Germinal center (tissue), 1 donor: ENCODE data around the gene RSPH4A.
A peak's percentile ranks its signal among the peaks of the same experiment; 100 is the strongest.
"Not testable (repeated sequence)": the region's sequence is repeated elsewhere in the genome, so short reads cannot be mapped to it uniquely, and the experiment has no call there.

ENCODE experiments used
- DNase-seq: peaks from one replicate; pipeline ENCODE4 v3.0.0; 2012; ENCODE audit warnings: mixed read lengths, low spot score

Gene RSPH4A

GRCh38 chr6:116615937-116616736, at the start of gene RSPH4A:
Gene RSPH4A, plus strand, starts transcription at chr6:116616479. Its CDS starts 145 bp downstream, at chr6:116616624.
- peak; percentile 80 for DNase-seq

DNA sequence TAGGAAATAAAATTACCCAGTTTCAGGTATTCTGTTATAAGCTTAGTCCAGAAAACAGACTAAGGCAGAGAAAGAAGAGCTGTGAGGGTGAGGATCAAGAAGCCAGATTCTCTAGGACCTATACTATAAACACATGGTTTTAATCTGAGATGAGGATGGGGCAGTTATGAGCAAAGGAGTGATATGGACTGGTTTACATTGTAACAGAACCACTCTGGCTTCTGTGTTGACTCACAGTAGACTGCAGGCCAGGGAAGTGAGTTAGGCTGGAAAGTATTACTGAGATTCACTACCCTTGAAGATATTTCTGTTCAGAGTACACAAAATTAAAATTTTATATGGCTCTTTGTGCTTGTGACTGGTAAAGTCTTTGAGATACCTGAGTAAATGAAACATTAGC, 48.2 kb upstream of the RSPH4A start:
- DNase-seq: no peak

DNA sequence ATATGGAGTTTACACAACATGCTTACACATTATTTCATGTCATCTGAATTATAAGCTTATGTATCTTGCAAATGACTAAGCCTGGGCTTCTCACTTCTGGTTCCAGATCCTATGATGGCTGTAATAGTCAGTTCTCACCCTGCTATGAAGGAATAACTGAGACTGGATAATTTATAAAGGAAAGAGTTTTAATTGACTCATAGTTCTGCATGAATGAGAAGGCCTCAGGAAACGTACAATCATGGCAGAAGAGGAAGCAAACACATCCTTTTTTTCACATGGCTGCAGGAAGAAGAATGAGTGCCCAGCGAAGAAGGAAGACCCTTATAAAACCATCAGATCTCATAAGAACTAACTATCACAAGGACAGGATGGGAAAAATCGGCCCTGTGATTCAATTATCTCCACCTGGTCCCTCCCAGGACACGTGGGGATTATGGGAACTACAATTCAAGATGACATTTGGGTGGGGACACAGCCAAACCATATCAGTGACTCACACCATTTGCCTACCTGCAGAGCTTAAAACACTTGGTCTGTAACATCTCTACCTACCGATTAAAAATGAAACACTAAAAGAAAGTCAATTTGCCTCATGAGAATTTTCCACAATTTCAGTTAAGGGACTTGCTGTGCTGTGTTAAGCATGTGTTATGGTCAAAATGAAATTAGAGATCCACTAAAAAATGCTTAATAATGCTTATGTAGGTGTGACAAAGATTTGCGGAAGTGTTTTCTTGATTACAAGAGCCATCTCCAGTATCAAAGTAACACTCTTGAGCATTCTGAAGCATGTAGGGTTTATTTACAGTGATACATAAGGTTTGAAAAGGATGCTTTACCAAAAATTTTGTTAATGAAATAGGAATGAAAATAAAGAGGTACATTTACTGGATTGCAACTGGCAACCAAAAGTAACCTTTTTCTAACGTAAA, 47.2 kb upstream of the RSPH4A start:
- no peak for DNase-seq

DNA sequence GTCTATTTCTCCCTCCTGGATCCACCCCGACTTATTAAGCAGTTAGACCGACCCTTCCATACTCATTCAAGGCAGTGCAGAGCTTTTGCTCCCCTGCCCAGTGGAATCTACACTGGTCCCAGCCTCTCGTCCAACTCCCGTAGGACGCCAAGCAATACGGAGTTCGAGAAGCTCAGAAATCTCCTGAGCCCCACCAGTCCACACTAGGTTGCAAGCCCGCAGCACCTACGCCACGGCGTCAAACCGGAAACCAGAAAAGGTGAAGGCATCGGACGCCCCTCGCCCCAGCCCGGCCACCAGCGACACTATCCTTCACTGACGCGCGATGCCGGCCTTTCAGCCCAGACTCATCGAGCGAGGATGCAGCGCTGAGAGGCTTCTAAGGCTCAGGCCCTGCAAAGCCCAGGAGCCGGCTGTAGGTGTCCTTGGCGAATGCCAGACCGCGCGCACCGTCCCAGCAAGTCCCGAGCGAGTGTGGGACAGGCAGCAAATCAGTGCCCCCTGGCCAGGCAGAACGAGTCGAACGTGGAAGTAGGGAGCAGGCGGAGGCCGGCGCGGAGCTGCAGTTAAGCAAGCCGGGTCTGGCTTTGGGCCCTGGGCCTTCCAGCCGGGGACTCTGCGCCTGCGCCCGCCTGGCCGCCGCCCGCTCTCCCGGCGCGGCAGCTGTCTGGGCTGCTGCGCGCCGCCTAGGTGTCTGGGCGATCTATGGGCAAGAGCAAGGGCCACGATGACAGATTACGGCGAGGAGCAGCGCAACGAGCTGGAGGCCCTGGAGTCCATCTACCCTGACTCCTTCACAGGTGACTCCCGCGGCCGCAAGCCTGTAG, 45.2 kb upstream of the RSPH4A start, which contains the start of gene RWDD1:
Gene RWDD1, plus strand, starts transcription at position 649 of the 827 bp plus-strand sequence. Its CDS starts 79 bp downstream, at position 728.
- peak; percentile 96 for DNase-seq

- no peak for DNase-seq
Measured at GRCh38 chr6:116571683-116572000, 44.6 kb upstream of the RSPH4A start.

- peak; percentile 38 for DNase-seq
Measured at GRCh38 chr6:116572162-116572561, 44.1 kb upstream of the RSPH4A start.

DNA sequence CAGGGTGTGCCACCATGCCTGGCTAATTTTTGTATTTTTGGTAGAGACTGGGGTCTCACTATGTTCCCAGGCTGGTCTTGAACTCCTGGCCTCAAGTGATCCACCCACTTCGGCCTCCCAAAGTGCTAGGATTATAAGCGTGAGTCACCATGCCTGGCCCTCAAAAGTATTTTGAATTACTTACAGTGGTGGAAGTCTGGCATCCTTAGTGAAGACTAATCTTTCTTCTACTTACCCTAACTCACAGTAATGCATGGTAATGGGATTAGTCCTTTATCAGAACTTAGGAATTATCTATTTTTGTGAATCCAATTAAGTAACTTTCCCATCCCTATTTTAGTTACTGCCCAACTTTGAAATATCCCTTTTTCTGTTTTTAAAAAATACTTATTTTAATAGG, 41.1 kb upstream of the RSPH4A start:
- DNase-seq: no peak

GRCh38 chr6:116577486-116577885, 38.8 kb upstream of the RSPH4A start:
- no peak for DNase-seq

GRCh38 chr6:116578335-116578734, 37.9 kb upstream of the RSPH4A start:
- no peak for DNase-seq

DNA sequence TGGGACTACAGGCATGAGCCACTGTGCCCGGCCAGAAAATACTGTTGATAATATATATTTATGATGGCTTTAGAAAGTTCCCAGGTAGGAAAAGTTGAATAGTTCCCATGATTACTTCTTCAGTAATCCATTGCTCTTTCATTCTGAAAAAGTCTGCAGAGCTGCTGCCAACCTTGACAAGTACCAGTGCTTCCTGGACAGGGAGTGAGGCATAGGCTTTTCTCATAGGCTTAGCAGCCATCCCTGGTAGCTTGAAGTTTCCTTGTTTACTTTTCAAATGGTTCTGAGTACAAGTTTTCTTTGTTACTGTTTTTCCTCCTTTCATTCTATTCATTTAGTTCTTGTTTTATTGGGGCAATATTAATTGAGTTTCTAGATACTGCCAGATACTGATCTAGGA, 37.1 kb upstream of the RSPH4A start:
- DNase-seq: no peak

GRCh38 chr6:116580198-116580597, 36.1 kb upstream of the RSPH4A start:
- no peak for DNase-seq

DNA sequence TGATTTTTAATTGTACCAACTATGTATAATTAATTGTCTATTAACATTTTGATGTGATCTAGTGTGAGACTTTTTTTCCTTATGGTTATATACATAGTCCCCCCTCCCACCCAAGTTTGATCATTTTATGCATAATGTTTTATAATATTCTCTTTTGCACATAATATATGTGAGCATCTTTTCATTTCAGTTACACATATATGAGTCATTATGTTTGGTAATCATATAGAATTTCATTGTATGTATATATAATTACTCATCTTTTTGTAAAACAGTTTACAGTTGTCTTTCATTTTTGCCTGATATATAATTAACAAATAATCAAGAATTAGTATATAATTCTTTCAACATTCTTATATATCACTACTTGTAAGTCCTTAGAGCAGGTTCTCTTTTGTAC, 30.0 kb upstream of the RSPH4A start:
- no peak for DNase-seq

DNA sequence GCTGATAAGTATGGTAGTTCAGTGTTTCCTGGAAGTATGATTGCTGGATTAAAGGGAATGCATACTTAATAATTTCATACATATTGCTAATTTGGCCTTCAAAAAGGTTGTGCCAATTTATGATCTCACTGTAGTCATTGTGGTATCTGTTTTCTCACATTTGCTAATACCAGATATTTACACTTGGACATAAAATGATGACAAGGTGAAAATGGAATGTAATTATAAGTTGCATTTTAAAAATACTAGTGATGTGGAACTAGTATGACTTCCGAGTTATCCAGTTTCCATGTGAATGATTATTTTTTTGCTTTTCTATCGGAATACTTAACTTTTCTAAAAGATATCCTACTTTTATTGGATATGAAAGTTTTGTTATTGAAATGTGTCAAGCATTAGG, 29.5 kb upstream of the RSPH4A start:
- DNase-seq: no peak

GRCh38 chr6:116595247-116595646, 21.0 kb upstream of the RSPH4A start:
- DNase-seq: no peak

DNA sequence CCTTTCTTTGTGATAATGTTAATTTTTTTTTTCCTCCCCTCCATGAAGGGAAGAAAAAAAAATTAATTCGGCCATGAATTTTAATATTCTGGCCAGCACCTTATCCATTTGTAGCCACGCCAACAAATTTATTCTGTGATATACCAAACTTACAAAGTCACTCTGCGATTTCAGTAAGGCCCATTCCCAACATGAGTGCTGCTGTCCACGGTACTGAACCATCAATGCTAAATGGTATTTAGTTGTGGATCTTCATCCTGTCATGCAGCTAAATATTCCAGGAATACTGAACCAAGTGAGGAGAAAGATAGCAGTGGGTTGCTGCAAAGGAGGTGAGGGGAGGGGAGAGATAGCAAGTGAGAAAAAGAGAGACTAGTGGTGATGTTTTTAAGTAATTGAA, 19.5 kb upstream of the RSPH4A start:
- DNase-seq: no peak

DNA sequence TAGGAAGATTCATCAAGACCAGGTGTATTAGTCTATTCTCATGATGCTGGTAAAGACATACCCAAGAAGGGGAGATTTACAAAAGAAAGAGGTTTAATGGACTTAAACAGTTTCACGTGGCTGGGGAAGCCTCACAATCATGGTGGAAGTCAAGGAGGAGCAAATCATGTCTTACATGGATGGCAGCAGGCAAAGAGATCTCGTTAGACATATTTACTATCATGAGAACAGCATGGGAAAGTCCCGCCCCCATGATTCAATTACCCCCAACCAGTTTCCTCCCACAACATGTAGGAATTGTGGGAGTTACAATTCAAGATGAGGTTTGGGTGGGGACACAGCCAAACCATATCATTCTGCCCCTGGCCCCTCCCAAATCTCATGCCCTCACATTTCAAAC, 12.4 kb upstream of the RSPH4A start:
- DNase-seq: not testable (repeated sequence)

- DNase-seq: not testable (repeated sequence)
Measured at GRCh38 chr6:116604868-116605267, 11.4 kb upstream of the RSPH4A start.

GRCh38 chr6:116605935-116606334, 10.3 kb upstream of the RSPH4A start:
- DNase-seq: no peak

DNA sequence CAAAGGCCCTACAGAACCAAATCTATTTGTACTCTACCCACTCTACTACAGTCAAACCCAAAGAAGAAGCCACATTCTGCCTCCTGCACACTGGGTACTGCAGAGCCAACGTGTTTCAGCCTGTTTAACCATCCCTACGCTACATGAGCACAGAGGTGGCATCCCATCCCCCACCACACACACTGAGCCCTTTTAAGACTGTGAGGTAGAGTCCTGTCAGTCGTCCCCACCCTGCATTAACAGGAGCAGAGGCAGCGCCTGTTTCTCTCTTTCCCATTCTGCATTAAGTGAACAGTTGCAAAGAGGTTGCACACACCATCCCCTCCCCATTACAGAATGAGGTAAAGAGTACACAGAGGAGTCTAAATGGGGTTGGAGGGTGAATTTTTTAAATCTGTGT, 5.2 kb upstream of the RSPH4A start:
- DNase-seq: no peak

DNA sequence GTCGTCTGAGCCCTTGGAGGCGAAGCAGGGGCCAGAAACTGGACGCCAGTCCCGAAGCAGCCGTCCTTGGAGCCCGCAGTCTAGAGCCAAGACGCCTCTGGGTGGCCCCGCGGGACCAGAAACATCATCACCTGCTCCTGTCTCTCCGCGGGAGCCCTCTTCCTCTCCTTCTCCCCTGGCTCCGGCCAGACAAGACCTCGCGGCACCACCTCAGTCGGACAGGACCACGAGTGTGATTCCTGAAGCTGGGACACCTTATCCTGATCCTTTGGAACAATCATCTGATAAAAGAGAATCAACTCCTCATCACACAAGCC, 416 bp downstream of the RSPH4A start:
- DNase-seq: peak; percentile 37

- DNase-seq: no peak
Measured at GRCh38 chr6:116624036-116624805, 7.9 kb downstream of the RSPH4A start.

- DNase-seq: no peak
Measured at GRCh38 chr6:116625872-116626271, 9.6 kb downstream of the RSPH4A start.
